Panc1 (cell line): ENCODE data around the gene ROBO2. TPM values are rescaled to one million over a fixed set of nuclear protein-coding genes. Genes with fewer than 3 reads are reported as not detected.

Experiments used
- ATAC-seq: fragments of 200-7000 bp; cut with Tn5 transposase; 2 replicates; pipeline ENCODE4 v1.9.1; 2020; ENCODE audit warnings: mild to moderate bottlenecking, moderate library complexity
- BruUV-seq: library from RNA; stranded (reverse); fragments of 400-500 nt; replicated peaks from 2 replicates; lab custom pipeline; 2021; lab: Mats Ljungman, UMichigan
- CTCF ChIA-PET: fragments of 300-600 bp; sonication (Branson Sonifier 250); formaldehyde crosslinking; loops from one replicate; lab custom pipeline; 2022; ENCODE audit warnings: antibody characterized with exemption; lab: Charles Lee
- POLR2A ChIA-PET: fragments of 300-600 bp; sonication (Branson Sonifier 250); formaldehyde crosslinking; loops from one replicate; lab custom pipeline; 2022; ENCODE audit warnings: antibody characterized with exemption; lab: Charles Lee
- DNase-seq: peaks from one replicate; pipeline ENCODE4 v3.0.0-alpha.2; 2010; ENCODE audit warnings: low read depth, low spot score
- H3K27ac ChIP-seq: 2 replicates; pipeline ENCODE4 v1.5.1; 2011; ENCODE audit warnings: mild to moderate bottlenecking, low read length, inconsistent platforms
- H3K27me3 ChIP-seq: fragments of 200-500 bp; sonication (Bioruptor generic); 2 replicates; pipeline ENCODE4 v1.6.0; 2014; ENCODE audit warnings: low read length, inconsistent platforms; ENCODE audit not compliant: control insufficient read depth, insufficient read depth
- H3K36me3 ChIP-seq: fragments of 200-500 bp; sonication (Bioruptor generic); 2 replicates; pipeline ENCODE4 v1.5.1; 2014; ENCODE audit warnings: inconsistent platforms, mild to moderate bottlenecking, low read length, moderate library complexity; ENCODE audit not compliant: control insufficient read depth, insufficient read depth
- H3K4me1 ChIP-seq: 2 replicates; pipeline ENCODE4 v1.5.1; 2011; ENCODE audit warnings: inconsistent platforms, mild to moderate bottlenecking, low read length, moderate library complexity; ENCODE audit not compliant: control insufficient read depth, insufficient read depth
- H3K4me3 ChIP-seq, 2 experiments: 2 replicates each; pipeline ENCODE4 v1.5.1; 2011 to 2012; ENCODE audit warnings: low read depth in 2 of 2, low read length in 2 of 2, mild to moderate bottlenecking in 2 of 2, inconsistent platforms in 1 of 2, moderate library complexity in 1 of 2
- H3K9me3 ChIP-seq: fragments of 200-500 bp; sonication (Bioruptor generic); 2 replicates; pipeline ENCODE4 v1.5.1; 2014; ENCODE audit warnings: low read depth, mild to moderate bottlenecking, inconsistent platforms, low read length, moderate library complexity; ENCODE audit not compliant: control insufficient read depth, insufficient read depth
- CTCF ChIP-seq: fragments of 450-650 bp; IDR thresholded peaks from 2 replicates; pipeline ENCODE4 v1.5.1; 2017; ENCODE audit warnings: mild to moderate bottlenecking
- POLR2AphosphoS5 ChIP-seq: IDR thresholded peaks from 2 replicates; pipeline ENCODE4 v1.6.1; 2012; ENCODE audit warnings: mild to moderate bottlenecking, low read depth, low read length, moderate library complexity
- REST ChIP-seq, 2 experiments: IDR thresholded peaks; 2 replicates each; pipeline ENCODE4 v1.6.1; 2011 to 2012; ENCODE audit warnings: low read depth in 2 of 2, control low read depth in 1 of 2, low read length in 1 of 2, mild to moderate bottlenecking in 1 of 2, moderate library complexity in 1 of 2; ENCODE audit not compliant: insufficient read depth in 1 of 2
- SIN3A ChIP-seq: IDR thresholded peaks from 2 replicates; pipeline ENCODE4 v1.6.1; 2012; ENCODE audit warnings: low read depth, mild to moderate bottlenecking, low read length, moderate library complexity, borderline replicate concordance; ENCODE audit not compliant: insufficient read depth
- TCF7L2 ChIP-seq: IDR thresholded peaks from 2 replicates; pipeline ENCODE4 v1.6.1; 2011; ENCODE audit warnings: mild to moderate bottlenecking, low read depth, low read length, inconsistent platforms
- in situ Hi-C: cut with HindIII; loops from 2 replicates; pipeline ENCODE4 v1.10.0; 2016; ENCODE audit warnings: low sequenced_read_pairs, low pct_unique_long_range_greater_than_20kb
- intact Hi-C: fragments of 100-400 bp; cut with micrococcal nuclease; formaldehyde crosslinking; loops from one replicate; pipeline ENCODE4 v1.10.0; 2022; ENCODE audit not compliant: unreplicated experiment
- total RNA-seq: library from RNA; stranded (reverse); gene quantifications from one replicate; pipeline ENCODE4 v1.2.1, GENCODE V29; 2021; ENCODE audit not compliant: unreplicated experiment

The ROBO2 gene
- total RNA-seq, 1 experiment from 2014 or later = 1.3 TPM

DNA sequence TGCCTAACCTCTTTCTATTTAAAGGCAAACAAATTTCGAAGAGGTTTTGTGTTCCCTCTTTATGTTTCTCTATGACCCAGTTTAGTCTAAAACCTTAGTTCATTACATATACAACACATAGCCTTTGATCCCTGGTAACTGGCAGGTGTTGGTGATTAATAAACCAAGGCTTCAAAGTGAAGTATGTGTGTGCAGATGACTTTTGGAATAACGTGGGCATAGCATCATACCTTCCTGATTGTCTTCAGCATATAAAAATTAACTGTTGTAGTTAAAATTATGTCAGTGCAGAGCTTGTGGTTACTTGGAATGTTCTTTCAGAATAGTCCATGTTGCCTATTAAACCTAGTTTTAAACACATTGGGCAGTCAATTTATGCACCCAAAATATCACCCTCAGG lies 608.3 kb downstream of the ROBO2 start:
- CTCF ChIA-PET = no interaction called here
- no peak for ATAC-seq
- TF ChIP-seq CTCF (no peak), TCF7L2 (no peak), REST (IDR thresholded peaks at IDR 0.05; ENCODE audit: insufficient read depth in 1 of 2, low read depth in 2 of 2, low read length in 1 of 2) (no peak), POLR2AphosphoS5 (no peak), SIN3A (no peak)

GRCh38 chr3:77648664-77649063 lies 608.8 kb downstream of the ROBO2 start:
- intact Hi-C loops (no loop called here), in situ Hi-C loops (no loop called here)
- POLR2A ChIA-PET = no interaction called here
- H3K36me3 ChIP-seq = no peaks in the 10 kb centered on the region
- H3K4me3 ChIP-seq = no peak overlapping the region
- DNase-seq (no peak), ATAC-seq (no peak)
- no peaks in the 10 kb centered on the region for H3K27me3 ChIP-seq
- BruUV-seq = no TSS peak
- H3K4me1 ChIP-seq = no peaks in the 10 kb centered on the region
- no peak for TF ChIP-seq TCF7L2
- no peak for TF ChIP-seq POLR2AphosphoS5
- TF ChIP-seq CTCF = no peak
- TF ChIP-seq SIN3A = no peak
- TF ChIP-seq REST (IDR thresholded peaks at IDR 0.05; ENCODE audit: insufficient read depth in 1 of 2, low read depth in 2 of 2, low read length in 1 of 2) = no peak
- CTCF ChIA-PET = no interaction called here
- no peaks in the 10 kb centered on the region for H3K9me3 ChIP-seq
- no peak overlapping the region for H3K27ac ChIP-seq

More for the DNA sequence above, 608.3 kb downstream of the ROBO2 start:
- POLR2A ChIA-PET = no interaction called here
- no peaks in the 10 kb centered on the region for H3K4me1 ChIP-seq
- H3K9me3 ChIP-seq = no peaks in the 10 kb centered on the region
- H3K4me3 ChIP-seq = no peak overlapping the region
- no peak overlapping the region for H3K27ac ChIP-seq
- H3K36me3 ChIP-seq = no peaks in the 10 kb centered on the region
- intact Hi-C loops (no loop called here), in situ Hi-C loops (no loop called here)
- BruUV-seq = no TSS peak
- DNase-seq = no peak
- no peaks in the 10 kb centered on the region for H3K27me3 ChIP-seq
